Endothelial cell of umbilical vein (primary cell): ENCODE results near the gene TOR1B.
"Not testable (repeated sequence)": the region's sequence is repeated elsewhere in the genome, so short reads cannot be mapped to it uniquely, and the experiment has no call there.

Experiments
- EZH2 ChIP-seq: IDR thresholded peaks from 2 replicates; pipeline ENCODE4 v1.6.1; 2012; ENCODE audit warnings: borderline replicate concordance, low read depth, mild to moderate bottlenecking, moderate library complexity, low read length, inconsistent platforms; ENCODE audit not compliant: severe bottlenecking
- FOS ChIP-seq: IDR thresholded peaks from 2 replicates; pipeline ENCODE4 v1.6.1; 2011; ENCODE audit warnings: mild to moderate bottlenecking, low read length, moderate library complexity, borderline replicate concordance; ENCODE audit not compliant: insufficient read depth
- GATA2 ChIP-seq: IDR thresholded peaks from 2 replicates; pipeline ENCODE4 v1.7.0; 2011; ENCODE audit warnings: low read depth, mild to moderate bottlenecking, moderate library complexity, mixed read lengths, low read length; ENCODE audit not compliant: insufficient read length, insufficient read depth
- MYC ChIP-seq: IDR thresholded peaks from one replicate; pipeline ENCODE4 v1.6.1; 2011; ENCODE audit warnings: mild to moderate bottlenecking, low read depth, low read length
- POLR2A ChIP-seq: IDR thresholded peaks from 2 replicates; pipeline ENCODE4 v1.6.1; 2012; ENCODE audit warnings: low read depth, mild to moderate bottlenecking, control low read depth, low read length
- POLR2AphosphoS5 ChIP-seq: IDR thresholded peaks from 2 replicates; pipeline ENCODE4 v1.6.1; 2012; ENCODE audit warnings: low read depth, mild to moderate bottlenecking, control low read depth, low read length, moderate library complexity; ENCODE audit not compliant: insufficient read depth
- TF ChIP-seq, protein P1 (sequence below), 2 donors: IDR thresholded peaks; 1 replicate in 1 of 2; 2 replicates in 1 of 2; pipeline ENCODE4 v1.5.1; 2011; ENCODE audit warnings: low read length in 2 of 2, mild to moderate bottlenecking in 2 of 2, moderate library complexity in 2 of 2, control low read depth in 1 of 2, inconsistent platforms in 1 of 2, low read depth in 1 of 2; ENCODE audit not compliant: insufficient read depth in 1 of 2; ENCODE audit errors: extremely low read depth in 1 of 2
- TF ChIP-seq, protein P2 (sequence below): IDR thresholded peaks from 2 replicates; pipeline ENCODE4 v1.6.1; 2011; ENCODE audit not compliant: insufficient read depth, insufficient read length

DNA sequence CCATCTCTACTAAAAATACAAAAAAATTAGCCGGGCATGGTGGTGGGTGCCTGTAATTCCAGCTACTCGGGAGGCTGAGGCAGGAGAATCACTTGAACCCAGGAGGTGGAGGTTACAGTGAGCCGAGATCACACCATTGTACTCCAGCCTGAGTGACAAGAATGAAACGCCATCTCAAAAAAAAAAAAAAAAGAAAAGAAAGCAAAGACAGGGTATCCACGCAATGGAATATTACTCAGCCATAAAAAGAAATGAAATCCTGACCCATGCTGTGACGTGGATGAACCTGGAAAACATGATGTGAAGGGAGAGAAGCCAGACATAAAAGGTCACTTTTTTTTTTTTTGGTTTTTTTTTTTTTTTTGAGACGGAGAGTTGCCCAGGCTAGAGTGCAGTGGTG, 42.2 kb upstream of the TOR1B start:
- TF ChIP-seq POLR2A, GATA2, POLR2AphosphoS5, EZH2, MYC, FOS: not testable (repeated sequence)
- TF ChIP-seq, protein P1, sequence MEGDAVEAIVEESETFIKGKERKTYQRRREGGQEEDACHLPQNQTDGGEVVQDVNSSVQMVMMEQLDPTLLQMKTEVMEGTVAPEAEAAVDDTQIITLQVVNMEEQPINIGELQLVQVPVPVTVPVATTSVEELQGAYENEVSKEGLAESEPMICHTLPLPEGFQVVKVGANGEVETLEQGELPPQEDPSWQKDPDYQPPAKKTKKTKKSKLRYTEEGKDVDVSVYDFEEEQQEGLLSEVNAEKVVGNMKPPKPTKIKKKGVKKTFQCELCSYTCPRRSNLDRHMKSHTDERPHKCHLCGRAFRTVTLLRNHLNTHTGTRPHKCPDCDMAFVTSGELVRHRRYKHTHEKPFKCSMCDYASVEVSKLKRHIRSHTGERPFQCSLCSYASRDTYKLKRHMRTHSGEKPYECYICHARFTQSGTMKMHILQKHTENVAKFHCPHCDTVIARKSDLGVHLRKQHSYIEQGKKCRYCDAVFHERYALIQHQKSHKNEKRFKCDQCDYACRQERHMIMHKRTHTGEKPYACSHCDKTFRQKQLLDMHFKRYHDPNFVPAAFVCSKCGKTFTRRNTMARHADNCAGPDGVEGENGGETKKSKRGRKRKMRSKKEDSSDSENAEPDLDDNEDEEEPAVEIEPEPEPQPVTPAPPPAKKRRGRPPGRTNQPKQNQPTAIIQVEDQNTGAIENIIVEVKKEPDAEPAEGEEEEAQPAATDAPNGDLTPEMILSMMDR (IDR thresholded peaks at IDR 0.05; ENCODE audit: extremely low read depth in 1 of 2, insufficient read depth in 1 of 2, low read depth in 1 of 2, low read length in 2 of 2) = not testable (repeated sequence)
- TF ChIP-seq, protein P2, sequence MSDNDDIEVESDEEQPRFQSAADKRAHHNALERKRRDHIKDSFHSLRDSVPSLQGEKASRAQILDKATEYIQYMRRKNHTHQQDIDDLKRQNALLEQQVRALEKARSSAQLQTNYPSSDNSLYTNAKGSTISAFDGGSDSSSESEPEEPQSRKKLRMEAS = not testable (repeated sequence)
